Pulmonary artery endothelial cell (primary cell): ENCODE data around the gene TRPV2. TPM values are rescaled to one million over a fixed set of nuclear protein-coding genes. Genes with fewer than 3 reads are reported as not detected.
"Not testable (repeated sequence)": the region's sequence is repeated elsewhere in the genome, so short reads cannot be mapped to it uniquely, and the experiment has no call there.

Experiments
- DNase-seq: peaks from one replicate; pipeline ENCODE4 v3.0.0-alpha.2; 2011; ENCODE audit warnings: low read depth, low spot score
- total RNA-seq: library from RNA; depleted of rRNA; stranded (reverse); fragments of >200 nt; gene quantifications from 2 replicates; pipeline ENCODE4 v1.2.3, GENCODE V29; 2014

Gene TRPV2
- total RNA-seq, 1 donor from 2014 or later: 24.3 TPM

DNA sequence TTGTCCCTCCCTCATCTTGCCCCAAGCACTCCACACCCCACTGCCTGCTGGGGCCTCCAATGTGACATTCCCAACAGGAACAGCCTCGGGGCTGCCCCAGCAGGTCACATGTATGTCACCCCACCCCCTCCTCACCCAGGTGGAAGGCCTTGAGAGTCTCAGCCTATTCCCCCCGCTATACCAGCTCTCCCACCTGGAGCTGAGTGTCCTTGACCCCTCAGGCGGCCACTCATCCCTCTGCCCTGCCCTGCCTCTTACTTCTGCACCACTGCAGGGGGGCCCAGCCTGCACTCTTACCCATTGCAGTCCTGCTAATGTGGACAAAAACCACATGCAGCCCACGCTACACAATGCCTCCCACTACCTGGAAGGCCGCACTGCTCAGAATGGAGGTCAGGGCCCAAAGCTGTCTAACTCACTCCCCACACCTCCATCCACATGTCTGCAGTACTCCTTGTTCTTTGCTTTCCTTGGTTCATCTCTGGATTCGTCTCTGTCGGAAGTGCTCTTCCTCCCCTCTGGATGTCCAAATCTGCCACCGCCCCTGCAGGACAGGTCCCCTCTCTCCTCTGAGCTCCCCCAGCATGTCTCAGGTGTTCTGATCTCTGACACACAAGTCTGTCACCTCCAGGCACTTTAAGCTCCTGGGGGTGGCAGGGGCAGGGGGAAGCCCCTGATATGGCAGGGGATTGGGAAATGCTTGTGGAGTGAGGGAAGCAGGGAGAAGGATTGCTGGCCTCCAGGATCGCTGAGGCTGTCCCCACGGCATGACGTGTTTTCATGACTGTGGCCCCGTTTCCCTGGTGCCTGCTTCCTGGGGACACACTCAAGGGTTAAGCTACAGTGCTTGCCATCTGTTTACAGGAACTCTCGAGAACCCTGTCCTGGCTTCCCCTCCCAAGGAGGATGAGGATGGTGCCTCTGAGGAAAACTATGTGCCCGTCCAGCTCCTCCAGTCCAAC is 20.8 kb downstream of the TRPV2 start:
- DNase-seq: no peak

DNA sequence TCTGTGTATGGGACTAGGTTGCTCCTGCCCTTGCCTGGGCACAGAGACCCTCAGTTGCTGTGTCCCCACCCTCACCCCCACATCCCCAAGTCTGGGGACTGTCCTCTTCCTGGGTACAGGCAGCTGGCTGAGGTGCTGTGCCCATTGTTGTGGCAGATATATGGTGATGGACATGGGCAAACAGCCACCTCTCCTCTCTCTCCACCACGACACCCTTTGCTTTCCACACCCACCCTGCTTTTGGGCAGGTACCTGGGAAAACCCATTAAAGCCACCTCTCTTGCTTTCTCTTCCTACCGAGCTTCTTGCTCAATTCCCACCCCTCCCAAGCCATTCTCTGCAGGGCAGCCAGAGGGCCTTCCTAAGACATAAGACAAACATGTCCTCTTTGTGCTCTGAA is 21.7 kb downstream of the TRPV2 start:
- no peak for DNase-seq

DNA sequence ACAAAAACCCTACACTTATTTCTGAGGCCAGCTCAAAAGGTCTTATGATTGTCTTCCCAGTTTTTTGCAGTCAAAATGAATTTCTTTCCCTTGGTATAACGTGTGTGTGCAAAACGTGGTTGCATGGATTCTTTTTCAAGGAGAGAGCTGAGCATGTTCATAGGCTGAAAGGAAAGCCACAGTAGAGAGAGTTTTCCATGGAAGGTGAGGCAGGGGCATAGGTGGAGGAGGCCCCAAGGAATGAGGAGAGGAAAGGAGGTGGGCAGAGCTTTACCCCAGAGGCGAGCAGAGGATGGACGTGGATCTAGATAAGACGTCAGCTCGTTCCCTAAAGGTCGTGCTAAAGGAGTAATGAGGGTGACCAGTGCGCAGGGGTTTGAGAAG is 22.8 kb downstream of the TRPV2 start:
- no peak for DNase-seq

DNA sequence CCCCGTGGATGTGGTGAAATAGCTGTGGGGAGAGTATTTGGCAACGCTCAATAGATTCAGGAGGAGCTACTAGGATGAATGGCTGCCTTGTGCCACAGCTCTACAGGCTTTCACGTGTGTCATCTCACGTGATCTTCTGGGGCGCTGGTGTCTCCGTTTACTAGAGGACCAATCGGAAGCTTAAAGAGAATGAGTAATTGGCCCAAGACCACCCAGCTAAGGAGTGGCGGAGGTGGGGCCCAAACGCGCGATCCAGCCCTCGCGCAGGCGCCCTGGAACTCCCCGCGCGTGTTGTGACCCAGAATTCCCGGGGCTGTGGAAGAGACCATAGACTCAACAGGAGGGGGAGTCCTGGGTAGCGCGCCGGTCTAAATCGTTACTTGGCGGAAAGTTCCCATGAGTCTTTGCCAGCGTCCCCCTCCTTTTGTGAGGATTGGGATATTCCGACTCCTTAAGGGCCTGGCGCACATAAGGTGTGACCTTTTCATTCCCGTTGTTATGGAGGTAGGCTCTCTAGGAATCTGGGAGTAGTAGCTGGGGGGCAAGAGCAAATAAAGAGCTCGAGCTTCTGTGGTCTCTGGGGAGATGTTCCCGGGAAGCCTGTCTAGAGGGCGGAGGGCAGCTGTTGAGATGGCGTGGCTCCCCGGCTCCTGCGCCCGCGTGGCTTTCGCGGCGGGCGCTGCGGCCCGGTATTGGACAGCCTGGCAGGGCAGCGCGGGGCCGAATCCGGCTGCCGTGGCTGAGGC is 23.4 kb downstream of the TRPV2 start:
- DNase-seq: peak; percentile 99

DNA sequence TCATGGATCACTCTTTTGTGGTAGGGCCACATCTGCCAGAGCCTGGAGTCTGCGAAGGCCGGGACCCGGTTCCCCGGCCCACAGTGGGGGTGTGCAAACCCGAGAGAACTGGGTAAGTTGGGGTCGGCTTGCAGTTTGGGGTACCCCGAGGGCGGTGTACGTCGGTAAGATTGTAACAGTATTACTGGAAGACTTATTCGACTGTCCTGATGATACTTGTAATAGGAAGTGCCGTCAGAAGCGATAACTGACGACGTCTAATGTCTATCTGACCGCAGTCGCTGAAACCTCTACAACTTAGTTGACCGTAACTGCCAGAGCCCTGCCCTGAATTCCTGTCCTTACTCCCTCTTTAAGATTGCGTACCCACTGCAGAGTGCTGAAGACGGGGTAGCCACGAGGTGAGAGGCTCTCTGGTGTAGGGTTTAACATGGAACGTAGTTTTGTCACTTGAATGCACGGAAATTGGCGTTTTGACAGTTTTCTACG is 24.0 kb downstream of the TRPV2 start:
- no peak for DNase-seq

DNA sequence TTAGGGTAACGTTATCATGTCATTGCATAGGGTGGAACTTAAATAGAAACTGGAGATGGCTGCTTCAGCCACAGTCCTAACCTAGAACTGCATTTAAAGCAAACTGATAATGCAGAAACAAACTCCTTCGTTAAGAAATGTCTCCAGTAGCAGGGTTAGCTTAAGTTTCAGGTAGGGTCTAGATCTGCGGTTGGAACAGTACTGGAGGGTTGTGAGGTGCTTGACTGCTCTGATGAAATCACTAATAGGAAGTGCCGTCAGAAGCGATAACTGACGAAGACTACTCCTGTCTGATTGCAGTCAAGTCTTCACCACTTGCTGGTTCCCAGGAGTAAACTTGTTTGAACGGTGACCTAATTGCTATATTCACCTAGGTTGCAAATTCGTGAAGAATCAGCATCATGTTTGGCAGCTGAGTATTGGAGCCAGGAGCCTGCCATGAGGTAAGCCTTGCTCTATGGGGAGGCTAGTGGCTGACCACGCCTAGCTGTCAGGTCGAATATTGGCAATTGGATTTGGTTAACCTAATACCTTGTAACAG is 24.5 kb downstream of the TRPV2 start:
- no peak for DNase-seq

DNA sequence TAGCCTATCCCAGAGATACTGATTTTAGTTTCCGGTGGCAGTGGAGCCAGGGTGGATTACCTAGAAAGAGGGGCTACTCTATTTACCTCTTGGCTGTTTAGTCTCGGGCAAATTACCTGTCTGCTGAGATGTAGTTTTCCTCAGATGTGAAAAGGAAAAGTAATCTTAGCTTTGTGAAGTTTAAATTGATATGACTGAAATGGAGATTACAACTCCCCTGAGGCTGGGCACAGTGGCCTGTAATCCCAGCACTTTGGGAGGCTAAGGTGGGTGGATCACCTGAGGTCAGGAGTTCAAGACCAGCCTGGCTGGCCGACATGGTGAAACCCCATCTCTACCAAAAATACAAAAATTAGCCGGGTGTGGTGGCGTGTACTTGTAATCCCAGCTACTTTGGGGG is 25.0 kb downstream of the TRPV2 start:
- not testable (repeated sequence) for DNase-seq

DNA sequence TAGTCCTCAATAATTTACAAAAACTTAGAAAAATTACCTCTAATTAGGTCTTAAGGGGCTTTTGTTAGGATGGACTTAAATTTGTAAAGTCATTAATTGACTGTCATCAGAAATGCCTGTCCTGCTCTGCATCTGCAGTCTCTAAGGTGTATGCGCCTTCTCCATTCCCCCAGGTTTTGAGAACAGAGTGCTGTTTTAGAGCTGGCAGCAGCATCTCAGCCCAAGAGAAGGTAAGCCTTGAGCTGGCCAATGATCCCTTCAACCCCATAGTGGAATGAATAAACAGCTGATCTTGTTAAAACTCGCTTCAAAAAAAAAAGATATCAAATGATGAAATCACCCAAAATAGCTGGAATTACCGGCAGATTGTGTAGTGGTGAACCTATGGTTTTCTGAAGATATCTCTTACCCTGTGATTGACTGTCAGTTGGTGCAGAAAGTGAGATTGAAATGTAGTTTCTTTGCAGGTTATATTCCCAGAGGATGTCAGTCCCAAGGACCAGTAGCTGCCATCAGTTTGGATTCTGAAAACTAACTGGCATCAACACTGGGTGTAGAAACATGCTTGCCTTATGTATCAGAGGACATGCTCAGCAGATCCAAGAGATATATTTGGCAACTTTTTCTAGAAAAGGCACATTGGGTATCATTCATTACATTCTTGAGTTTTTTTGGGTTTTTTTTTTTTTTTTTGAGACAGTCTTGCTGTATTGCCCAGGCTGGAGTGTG is 25.7 kb downstream of the TRPV2 start:
- no peak for DNase-seq

DNA sequence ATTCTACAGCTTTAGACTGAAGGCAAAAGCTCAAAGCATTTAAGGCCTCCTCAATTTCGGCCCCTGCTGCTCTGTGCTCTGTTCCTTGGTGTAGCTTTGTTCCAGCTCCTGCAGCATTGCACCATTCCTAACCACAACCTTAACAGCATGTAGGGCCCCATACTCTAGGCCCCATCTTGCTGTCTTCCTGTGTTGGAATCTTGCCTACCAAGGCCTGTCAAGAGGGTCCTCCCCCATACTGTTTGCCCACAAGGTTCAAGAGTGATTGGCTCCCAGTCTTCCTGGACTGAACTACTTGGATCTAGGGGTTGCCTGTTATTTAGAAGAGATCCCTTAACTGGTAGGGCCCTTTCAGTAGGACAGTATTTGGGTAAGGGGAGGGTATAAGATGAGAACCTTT is 26.8 kb downstream of the TRPV2 start:
- DNase-seq: no peak

DNA sequence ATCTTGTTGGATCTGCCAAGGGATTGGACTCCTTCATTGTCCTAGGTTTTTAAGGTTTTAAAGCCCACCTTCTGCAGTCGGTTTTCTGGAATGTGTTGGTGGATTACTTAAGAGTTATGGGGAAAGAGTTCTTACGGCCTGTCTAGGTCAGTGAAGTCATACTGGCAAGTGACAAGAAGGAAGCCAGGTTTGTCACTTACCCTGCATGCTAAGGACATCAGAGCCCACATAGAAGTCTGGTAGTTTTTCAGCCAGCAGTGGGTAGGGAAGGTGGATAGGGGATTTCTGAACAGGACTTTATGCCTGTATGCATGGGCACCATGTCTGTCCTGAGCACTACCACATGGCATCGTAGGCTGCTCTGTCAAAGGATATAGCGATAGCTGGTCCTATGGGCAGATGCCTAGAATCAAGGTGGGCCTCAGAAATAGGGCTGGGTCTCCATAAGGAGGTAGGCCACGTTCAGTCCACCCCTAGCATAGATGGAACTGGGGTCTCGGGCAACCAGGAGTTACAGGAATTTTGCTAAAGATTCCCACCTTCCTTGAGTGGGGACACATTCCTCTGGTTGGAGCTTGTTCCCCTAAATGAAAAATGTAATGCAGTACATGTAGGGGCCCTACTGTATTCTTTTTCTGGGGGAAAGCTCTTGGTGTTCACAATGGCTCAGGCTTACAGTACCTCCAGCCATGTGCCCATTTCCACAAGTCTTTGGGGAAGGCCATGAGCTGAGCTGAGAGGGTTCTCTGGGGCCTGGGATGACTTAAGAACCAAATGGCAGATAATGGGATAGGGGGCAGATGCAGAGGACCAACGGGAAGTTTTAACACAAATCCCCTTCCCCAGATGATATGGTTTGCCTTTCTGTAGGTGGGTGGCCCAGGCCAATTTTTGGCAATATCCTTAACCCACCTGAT is 27.5 kb downstream of the TRPV2 start:
- DNase-seq: no peak

DNA sequence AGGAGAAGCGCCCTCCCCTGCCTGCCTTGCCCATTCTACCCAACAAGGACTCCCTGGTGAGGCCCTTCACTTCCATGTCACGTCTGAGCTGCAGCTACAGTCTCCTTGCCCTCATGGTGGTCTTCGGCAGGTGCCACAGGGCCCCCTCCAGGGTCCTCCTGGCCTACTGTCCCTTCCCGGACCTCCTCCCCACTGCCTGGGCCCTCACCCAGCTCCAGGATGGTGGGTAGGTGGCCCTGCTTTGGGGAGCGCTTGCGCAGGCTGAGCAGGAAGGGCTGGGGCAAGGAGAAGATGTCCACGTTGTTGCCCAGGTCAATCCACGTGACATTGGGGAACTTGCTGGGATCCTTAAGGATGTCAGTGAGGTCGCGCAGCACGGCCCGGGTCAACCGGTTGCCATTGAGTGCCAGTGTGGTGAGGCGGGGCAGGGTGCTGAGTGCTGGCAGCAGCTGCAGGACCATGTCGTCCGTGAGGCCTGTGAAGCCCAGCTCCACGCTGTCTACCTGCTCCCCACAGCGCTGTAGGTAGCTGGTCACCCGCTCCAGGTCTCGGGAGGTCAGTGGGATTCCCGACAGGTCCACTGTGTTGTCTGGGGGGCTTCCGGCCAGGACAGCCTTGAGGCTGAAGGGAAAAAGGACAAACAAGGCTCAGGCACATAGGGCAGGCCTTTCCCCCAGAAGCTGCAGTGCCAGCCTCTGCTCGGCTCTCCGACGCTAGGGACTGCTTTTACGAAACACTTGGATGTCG is 28.3 kb downstream of the TRPV2 start:
- DNase-seq: no peak

DNA sequence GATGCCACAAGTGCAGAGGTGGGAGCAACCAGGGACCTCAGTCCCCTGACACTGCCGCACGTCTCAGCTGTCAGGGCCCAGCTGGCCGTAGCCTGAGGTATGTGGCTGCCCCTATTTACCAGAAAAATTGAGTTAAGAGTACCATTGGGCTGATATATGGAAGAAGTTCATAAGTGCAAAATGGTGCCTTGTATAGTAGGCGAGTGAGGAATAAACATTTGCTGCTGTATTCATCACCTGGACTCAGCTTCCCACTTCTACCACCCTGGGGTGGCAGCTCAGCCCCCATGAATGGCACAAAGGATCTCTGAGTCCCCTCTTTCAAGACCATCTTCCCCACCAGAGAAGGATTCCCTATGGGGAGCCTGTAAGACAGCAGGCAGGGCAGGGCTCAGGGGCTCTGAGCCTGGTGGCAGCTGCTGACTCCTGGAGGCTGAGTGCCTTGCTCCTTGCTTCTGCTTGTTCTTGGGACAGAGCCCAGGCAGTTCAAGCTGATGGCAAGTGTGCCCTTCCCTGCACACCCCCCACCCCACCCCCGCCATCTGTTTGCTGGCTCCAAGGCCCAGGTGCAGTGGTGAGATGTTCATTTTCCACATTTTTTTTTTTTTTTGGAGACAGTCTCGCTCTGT is 29.0 kb downstream of the TRPV2 start:
- DNase-seq: no peak

DNA sequence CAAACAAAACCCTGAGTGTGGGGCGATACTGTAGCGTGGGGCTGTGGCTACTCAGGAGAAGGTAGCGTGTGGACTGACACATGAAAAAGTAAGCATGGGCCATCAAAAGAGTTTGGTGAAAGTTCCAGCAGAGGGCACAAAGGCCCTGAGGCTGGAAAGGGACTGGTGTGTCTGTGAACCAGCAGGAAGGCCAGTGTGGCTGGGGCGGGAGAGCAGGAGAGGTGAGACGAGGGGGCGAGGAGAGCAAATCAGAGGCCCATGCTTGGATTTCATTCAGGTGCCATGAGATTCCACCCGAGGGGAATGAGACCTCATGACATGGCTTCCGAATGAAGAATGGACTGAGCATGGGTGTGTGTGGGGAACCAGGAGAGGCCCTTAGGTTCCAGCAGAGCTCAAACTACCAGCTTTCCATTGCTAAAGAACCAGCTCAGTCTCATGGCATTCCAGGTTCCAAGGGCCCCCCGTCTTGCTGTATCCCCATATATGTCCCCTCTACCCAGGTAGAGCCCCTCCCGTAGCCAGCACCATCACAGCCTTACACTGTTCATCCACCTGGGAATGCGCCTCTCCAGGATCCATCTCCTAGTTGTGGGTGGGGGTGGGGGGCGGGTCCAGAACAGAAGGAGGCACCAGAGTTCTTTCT is 31.1 kb downstream of the TRPV2 start:
- DNase-seq: no peak

DNA sequence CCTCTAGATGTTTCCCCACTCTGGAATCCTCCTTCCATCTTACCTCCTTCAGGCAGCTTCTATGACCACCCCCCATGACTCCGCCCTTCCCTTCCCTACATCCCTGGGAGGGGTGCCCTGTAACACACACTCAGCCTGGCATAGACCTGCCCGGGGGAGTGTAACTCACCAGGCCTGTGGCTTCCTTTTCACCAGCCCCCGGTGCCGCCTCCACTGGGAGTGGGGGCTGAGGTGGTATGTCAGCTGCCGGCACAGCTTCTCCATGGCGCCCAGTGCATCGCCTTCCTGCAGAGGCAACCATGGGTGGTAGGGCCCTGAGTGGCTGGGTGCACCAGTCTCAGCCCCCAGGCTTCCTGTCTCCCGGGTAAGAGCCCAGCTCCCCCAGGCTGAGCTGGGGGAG is 32.3 kb downstream of the TRPV2 start:
- DNase-seq: no peak

DNA sequence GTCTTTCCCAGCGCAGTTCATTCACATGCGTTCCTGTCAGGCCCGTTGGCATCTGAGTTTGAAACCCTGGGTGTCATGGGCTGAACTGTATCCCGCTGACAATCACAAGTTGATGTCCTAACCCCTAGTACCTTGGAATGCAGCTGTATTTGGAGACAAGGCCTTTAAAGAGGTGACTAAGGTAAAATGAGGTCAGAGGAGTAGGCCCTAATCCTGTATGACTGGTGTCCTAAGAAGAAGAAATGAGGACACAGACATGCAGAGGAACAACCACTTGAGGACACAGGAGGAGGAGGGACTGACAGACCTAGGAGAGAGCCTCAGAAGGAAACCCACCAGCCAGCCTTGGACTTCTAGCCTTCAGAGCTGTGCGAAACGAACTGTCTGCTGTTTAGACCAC is 33.1 kb downstream of the TRPV2 start:
- no peak for DNase-seq

DNA sequence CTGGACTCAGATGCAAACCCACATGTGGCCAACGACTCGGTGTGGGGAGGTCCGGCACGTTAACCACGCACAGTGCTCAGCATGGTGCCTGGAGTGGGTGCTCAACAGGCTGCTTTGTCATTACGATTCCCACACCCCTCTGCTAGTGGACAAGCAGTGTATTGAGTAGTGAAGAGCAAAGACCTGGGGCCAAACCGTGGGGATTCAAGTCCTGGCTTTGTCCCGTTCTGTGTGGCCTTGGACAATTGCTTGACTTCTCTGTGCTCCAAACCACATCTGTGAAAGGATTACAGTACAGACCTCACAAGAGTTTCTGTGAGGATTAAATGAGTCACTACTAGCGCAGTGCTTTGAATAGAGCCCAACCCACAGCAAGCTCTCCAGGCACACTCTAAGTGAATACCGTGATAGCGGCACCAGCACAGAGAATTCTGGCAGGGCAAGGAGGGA is 33.8 kb downstream of the TRPV2 start:
- no peak for DNase-seq

DNA sequence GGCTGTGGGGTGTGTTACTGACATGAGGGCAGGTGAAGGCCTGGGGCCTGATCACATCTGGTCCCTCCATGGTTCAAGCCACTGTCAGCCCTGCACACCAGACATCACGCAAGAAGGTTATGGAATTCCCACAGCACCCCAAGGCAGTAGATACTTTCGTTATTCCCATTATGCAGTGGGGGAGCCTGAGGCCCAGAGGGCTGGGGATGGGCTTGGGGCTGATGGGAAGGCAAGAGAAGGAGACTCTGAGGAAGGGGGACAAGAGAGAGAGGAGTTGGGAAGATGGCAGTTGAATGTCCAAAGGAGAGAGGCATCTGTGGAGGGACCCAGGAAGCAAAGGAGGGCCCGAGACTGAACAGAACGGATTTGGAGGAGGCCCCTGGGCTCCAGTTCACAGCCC is 34.7 kb downstream of the TRPV2 start:
- no peak for DNase-seq

DNA sequence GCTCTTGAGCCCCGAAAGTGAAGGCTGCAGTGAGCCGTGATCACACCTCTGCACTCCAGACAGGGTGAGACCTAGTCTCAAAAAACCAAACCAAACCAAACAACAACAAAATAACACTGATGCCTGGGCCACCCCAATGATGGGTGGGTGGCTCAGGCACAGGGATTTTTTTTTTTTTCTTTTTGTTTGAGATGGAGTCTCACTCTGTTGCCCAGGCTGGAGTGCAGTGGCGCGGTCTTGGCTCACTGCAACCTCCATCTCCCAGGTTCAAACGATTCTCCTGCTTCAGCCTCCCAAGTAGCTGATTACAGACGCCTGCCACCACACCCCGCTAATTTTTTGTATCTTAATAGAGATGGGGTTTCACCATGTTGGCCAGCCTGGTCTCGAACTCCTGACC is 36.9 kb downstream of the TRPV2 start:
- DNase-seq: not testable (repeated sequence)

DNA sequence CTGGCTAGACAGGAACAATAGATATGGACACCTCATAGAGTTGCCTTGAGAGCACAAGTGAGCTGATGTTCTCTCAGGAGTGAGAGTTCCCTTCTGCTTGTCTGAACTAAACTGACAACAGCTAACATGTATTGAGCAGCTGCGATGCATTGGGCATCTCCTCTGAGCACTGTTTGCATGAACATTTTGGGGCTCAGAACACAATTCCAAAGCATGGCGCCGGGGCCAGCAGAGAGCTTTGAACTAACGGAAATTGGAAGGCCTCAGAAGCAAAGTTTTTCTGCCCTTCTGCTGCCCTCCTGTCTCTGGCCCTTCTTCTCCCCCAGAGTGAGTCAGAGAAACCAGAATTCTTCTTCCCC is 38.1 kb downstream of the TRPV2 start:
- no peak for DNase-seq
